Measurements from ENCODE around the gene ACACB.

Gene ACACB

DNA sequence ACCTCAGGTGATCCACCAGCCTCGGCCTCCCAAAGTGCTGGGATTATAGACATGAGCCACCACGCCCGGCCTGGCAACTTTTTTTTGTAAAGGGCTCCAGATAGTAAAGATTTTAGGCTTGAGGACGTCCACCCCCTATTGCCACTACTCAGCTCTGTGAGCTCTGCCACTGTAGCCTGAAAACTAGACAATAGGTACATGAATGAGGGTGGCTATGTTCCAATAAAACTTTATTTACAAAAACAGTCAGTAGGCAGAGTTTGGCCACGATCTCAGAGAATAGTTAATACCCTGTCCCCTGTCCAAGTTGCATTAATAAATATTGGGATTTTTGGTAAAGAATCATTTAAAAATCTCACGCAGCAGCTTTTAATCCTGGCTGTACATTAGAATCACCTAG is 102.6 kb downstream of the ACACB start:
- peaks cover 15 to 96% (median 80%) of the 10 kb centered on the region in 5 donors for H3K36me3 ChIP-seq (ENCODE audit: control insufficient read depth in 5 of 5, insufficient read depth in 5 of 5, low read length in 5 of 5)
- H3K9me3 ChIP-seq (ENCODE audit: control insufficient read depth in 5 of 5, low read length in 5 of 5) = no peaks in the 10 kb centered on the region
- no peak overlapping the region for H3K4me3 ChIP-seq (ENCODE audit: low read depth in 1 of 5, low read length in 5 of 5)
- H3K9ac ChIP-seq (ENCODE audit: low read length in 5 of 5) = no peak overlapping the region
- peaks cover 0 to 16% (median 0%) of the 10 kb centered on the region in 5 donors for H3K4me1 ChIP-seq (ENCODE audit: control insufficient read depth in 5 of 5, insufficient read depth in 5 of 5, low read length in 5 of 5)
- no peak overlapping the region for H3K27ac ChIP-seq (ENCODE audit: low read depth, low read length)
- no peaks in the 10 kb centered on the region for H3K27me3 ChIP-seq (ENCODE audit: control insufficient read depth in 5 of 5, insufficient read depth in 4 of 5, low read length in 5 of 5)

DNA sequence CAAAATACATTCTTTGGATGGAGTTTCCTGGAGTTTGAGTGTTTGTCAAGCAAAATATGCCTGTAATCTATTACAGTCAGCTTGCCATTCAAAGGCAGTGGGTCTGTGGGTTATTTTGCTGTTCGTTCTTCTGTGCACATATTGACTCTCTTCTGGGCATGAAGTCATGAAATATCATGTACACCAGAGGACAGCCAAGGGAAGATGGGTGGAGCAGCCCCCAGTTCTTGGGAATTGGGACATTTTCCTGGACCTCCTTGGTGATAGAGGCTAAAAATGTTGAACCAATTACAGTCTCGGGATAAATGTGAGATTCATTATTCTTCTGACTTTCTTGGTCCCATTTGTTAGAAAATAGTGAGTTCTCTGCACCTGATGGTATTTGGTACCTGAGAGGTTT is 103.6 kb downstream of the ACACB start:
- Histone ChIP-seq H3K27ac (ENCODE audit: low read depth, low read length) (no peak overlapping the region), H3K4me3 (ENCODE audit: low read depth in 1 of 5, low read length in 5 of 5) (no peak overlapping the region), H3K36me3 (ENCODE audit: control insufficient read depth in 5 of 5, insufficient read depth in 5 of 5, low read length in 5 of 5) (peaks cover 14 to 96% (median 83%) of the 10 kb centered on the region in 5 donors)

DNA sequence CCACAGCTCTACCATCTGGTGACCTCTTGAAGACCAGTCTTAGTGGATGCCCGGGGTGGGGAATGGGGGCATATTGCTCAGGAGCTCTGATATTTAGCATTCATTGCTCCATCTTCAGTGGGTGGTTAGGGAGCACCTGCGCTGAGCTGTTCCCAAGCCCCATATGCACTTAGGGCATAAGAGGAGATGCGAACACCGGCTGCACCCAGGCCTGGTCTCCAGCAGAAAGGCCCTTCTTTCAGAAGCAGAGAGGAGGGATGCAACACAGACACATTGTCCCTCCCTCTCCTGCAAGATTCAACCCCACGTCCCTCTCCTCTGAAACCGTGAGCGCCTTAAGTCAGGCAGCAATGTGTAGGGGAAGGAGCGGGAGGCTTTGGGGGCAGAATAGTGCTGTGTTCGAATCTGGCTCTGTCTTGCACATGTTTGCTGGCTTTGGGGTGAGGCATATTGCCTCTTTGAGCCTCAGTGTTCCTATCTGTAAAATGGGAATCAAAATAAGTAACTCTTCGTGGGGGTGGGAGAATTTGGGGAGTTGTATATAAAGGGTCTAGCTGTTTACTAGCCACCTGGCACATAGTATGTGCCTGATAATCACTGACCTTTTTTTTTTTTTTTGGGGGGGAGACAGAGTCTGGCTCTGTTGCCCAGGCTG is 105.0 kb downstream of the ACACB start:
- Histone ChIP-seq H3K9ac (ENCODE audit: low read length in 5 of 5) (no peak overlapping the region), H3K27ac (ENCODE audit: low read depth, low read length) (no peak overlapping the region), H3K4me1 (ENCODE audit: control insufficient read depth in 5 of 5, insufficient read depth in 5 of 5, low read length in 5 of 5) (peaks cover 0 to 21% (median 0%) of the 10 kb centered on the region in 5 donors), H3K4me3 (ENCODE audit: low read depth in 1 of 5, low read length in 5 of 5) (no peak overlapping the region), H3K36me3 (ENCODE audit: control insufficient read depth in 5 of 5, insufficient read depth in 5 of 5, low read length in 5 of 5) (peaks cover 14 to 98% (median 87%) of the 10 kb centered on the region in 5 donors), H3K9me3 (ENCODE audit: control insufficient read depth in 5 of 5, low read length in 5 of 5) (no peaks in the 10 kb centered on the region), H3K27me3 (ENCODE audit: control insufficient read depth in 5 of 5, insufficient read depth in 4 of 5, low read length in 5 of 5) (no peaks in the 10 kb centered on the region)

More for the DNA sequence above, 103.6 kb downstream of the ACACB start:
- Histone ChIP-seq H3K9ac (ENCODE audit: low read length in 5 of 5) (no peak overlapping the region), H3K27me3 (ENCODE audit: control insufficient read depth in 5 of 5, insufficient read depth in 4 of 5, low read length in 5 of 5) (no peaks in the 10 kb centered on the region), H3K4me1 (ENCODE audit: control insufficient read depth in 5 of 5, insufficient read depth in 5 of 5, low read length in 5 of 5) (peaks cover 0 to 16% (median 0%) of the 10 kb centered on the region in 5 donors), H3K9me3 (ENCODE audit: control insufficient read depth in 5 of 5, low read length in 5 of 5) (no peaks in the 10 kb centered on the region)

DNA sequence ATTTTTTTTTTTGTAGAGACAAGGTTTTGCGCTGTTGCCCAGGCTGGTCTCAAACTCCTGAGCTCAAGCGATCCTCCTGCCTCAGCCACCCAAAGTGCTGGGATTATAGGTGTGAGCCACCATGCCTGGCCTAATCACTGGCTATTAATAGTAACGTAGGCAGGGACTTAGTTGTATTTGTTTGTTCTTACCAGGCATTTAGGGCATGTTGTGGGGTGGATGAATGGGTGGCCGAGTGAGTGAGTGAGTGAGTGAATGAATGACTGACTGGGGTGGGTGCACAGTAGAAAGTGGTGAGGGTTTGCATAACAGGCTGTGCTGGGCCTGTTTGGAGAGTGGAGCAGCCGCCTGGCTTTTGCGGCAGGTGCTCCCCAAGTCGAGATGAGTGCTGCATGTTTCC is 105.7 kb downstream of the ACACB start:
- no peaks in the 10 kb centered on the region for H3K9me3 ChIP-seq (ENCODE audit: control insufficient read depth in 5 of 5, low read length in 5 of 5)
- no peaks in the 10 kb centered on the region for H3K27me3 ChIP-seq (ENCODE audit: control insufficient read depth in 5 of 5, insufficient read depth in 4 of 5, low read length in 5 of 5)
- peaks cover 0 to 21% (median 0%) of the 10 kb centered on the region in 5 donors for H3K4me1 ChIP-seq (ENCODE audit: control insufficient read depth in 5 of 5, insufficient read depth in 5 of 5, low read length in 5 of 5)
- H3K9ac ChIP-seq (ENCODE audit: low read length in 5 of 5) = no peak overlapping the region
- H3K4me3 ChIP-seq (ENCODE audit: low read depth in 1 of 5, low read length in 5 of 5) = no peak overlapping the region
- H3K27ac ChIP-seq (ENCODE audit: low read depth, low read length) = no peak overlapping the region
- peaks cover 14 to 98% (median 86%) of the 10 kb centered on the region in 5 donors for H3K36me3 ChIP-seq (ENCODE audit: control insufficient read depth in 5 of 5, insufficient read depth in 5 of 5, low read length in 5 of 5)

DNA sequence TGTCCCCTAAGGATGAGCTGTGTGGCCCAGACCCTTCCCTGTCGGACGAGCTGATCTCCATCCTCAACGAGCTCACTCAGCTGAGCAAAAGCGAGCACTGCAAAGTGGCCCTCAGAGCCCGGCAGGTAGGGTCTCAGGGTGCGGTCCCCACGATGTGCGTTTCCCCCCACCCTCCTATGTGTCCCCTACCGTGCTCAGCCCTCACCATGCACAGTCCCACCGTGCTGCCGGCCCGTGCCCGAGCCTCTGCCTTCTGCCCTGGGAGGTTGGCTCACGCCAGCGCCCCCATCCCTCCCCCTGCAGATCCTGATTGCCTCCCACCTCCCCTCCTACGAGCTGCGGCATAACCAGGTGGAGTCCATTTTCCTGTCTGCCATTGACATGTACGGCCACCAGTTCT is 106.1 kb downstream of the ACACB start:
- Histone ChIP-seq H3K27me3 (ENCODE audit: control insufficient read depth in 5 of 5, insufficient read depth in 4 of 5, low read length in 5 of 5) (no peaks in the 10 kb centered on the region), H3K9ac (ENCODE audit: low read length in 5 of 5) (no peak overlapping the region), H3K9me3 (ENCODE audit: control insufficient read depth in 5 of 5, low read length in 5 of 5) (no peaks in the 10 kb centered on the region), H3K4me1 (ENCODE audit: control insufficient read depth in 5 of 5, insufficient read depth in 5 of 5, low read length in 5 of 5) (peaks cover 0 to 25% (median 3%) of the 10 kb centered on the region in 5 donors), H3K36me3 (ENCODE audit: control insufficient read depth in 5 of 5, insufficient read depth in 5 of 5, low read length in 5 of 5) (peaks cover 14 to 98% (median 88%) of the 10 kb centered on the region in 5 donors), H3K27ac (ENCODE audit: low read depth, low read length) (no peak overlapping the region), H3K4me3 (ENCODE audit: low read depth in 1 of 5, low read length in 5 of 5) (no peak overlapping the region)

DNA sequence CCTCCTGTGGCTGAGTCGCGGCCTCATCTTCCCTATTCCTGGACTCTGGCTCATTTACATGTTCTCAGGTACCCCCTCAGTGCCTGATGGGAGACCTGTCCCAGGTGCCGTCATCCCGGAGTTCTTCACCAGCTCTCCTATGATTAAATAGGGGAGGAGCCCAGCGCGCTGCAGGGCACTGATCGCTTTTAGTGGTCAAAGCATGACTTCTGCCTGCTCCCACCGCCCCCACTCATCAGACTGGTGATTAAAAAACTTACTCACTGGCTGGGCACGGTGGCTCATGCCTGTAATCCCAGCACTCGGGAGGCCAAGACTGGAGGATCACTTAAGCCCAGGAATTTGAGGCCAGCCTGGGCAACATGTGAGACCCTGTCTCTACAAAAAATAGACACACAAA is 106.8 kb downstream of the ACACB start:
- Histone ChIP-seq H3K27me3 (ENCODE audit: control insufficient read depth in 5 of 5, insufficient read depth in 4 of 5, low read length in 5 of 5) (no peaks in the 10 kb centered on the region), H3K9me3 (ENCODE audit: control insufficient read depth in 5 of 5, low read length in 5 of 5) (no peaks in the 10 kb centered on the region), H3K27ac (ENCODE audit: low read depth, low read length) (no peak overlapping the region), H3K4me3 (ENCODE audit: low read depth in 1 of 5, low read length in 5 of 5) (no peak overlapping the region), H3K9ac (ENCODE audit: low read length in 5 of 5) (no peak overlapping the region), H3K36me3 (ENCODE audit: control insufficient read depth in 5 of 5, insufficient read depth in 5 of 5, low read length in 5 of 5) (peaks cover 14 to 98% (median 84%) of the 10 kb centered on the region in 5 donors), H3K4me1 (ENCODE audit: control insufficient read depth in 5 of 5, insufficient read depth in 5 of 5, low read length in 5 of 5) (peaks cover 0 to 19% (median 3%) of the 10 kb centered on the region in 5 donors)

DNA sequence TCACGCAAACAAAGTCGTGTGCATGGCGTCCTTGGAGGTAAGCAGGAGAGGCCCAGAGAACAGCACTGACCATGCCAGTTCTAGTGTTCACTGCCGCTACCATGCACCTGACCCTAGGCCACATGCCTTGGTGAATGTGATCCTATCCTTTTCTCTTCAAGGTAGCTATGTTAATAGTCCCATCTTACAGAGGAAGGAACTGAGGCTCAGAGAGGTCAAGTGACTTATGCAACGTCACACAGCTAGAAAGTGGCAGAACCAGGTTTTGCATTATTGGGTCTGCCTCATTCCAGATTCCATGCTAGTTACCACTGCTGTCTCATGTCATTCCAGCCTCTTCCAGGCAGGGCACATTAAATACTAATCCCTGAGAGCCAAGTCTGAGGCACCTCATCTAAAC is 107.5 kb downstream of the ACACB start:
- Histone ChIP-seq H3K27me3 (ENCODE audit: control insufficient read depth in 5 of 5, insufficient read depth in 4 of 5, low read length in 5 of 5) (no peaks in the 10 kb centered on the region), H3K4me1 (ENCODE audit: control insufficient read depth in 5 of 5, insufficient read depth in 5 of 5, low read length in 5 of 5) (peaks cover 0 to 19% (median 3%) of the 10 kb centered on the region in 5 donors), H3K9me3 (ENCODE audit: control insufficient read depth in 5 of 5, low read length in 5 of 5) (no peaks in the 10 kb centered on the region), H3K36me3 (ENCODE audit: control insufficient read depth in 5 of 5, insufficient read depth in 5 of 5, low read length in 5 of 5) (peaks cover 14 to 98% (median 85%) of the 10 kb centered on the region in 5 donors), H3K27ac (ENCODE audit: low read depth, low read length) (no peak overlapping the region), H3K4me3 (ENCODE audit: low read depth in 1 of 5, low read length in 5 of 5) (no peak overlapping the region), H3K9ac (ENCODE audit: low read length in 5 of 5) (no peak overlapping the region)

DNA sequence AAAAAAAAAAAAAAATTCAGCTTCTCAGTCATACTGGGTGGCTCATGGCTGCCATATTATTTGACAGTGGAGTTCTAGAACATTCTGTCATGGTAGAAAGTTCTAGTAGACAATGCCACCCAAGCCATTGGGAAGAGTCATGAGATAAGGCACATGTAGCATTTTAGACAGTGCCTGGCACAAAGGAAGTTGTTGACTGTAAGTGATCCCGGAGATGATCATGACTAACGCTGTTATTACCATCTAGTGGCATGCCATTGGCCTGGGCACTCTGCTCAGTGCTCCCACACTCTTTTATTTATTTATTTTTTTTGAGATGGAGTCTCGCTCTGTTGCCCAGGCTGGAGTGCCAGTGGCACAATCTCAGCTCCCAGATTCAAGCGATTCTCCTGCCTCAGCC is 112.3 kb downstream of the ACACB start:
- H3K36me3 ChIP-seq (ENCODE audit: control insufficient read depth in 5 of 5, insufficient read depth in 5 of 5, low read length in 5 of 5) = peaks cover 14 to 96% (median 91%) of the 10 kb centered on the region in 5 donors

DNA sequence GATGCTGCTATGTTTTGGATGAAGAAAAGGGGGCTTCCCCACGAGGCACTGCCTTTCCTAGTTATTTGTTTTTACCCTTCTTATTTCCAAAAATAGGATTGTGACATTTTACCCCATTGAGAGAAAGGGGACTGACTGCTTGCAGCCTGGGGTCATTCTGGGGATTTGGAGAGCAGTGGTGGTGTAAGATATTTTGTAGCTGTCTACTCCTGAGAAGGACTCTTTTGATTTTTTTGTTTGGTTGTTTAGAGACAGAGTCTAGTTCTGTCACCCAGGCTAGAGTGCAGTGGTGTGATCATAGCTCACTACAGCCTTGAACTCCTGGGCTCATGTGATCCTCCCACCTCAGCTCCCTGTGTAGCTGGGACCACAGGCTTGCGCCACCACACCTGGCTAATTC is 113.8 kb downstream of the ACACB start:
- H3K27ac ChIP-seq (ENCODE audit: low read depth, low read length) = peak overlapping the region; percentile 46
- H3K4me1 ChIP-seq (ENCODE audit: control insufficient read depth in 5 of 5, insufficient read depth in 5 of 5, low read length in 5 of 5) = peaks cover 0 to 24% (median 3%) of the 10 kb centered on the region in 5 donors
- H3K27me3 ChIP-seq (ENCODE audit: control insufficient read depth in 5 of 5, insufficient read depth in 4 of 5, low read length in 5 of 5) = no peaks in the 10 kb centered on the region
- H3K9ac ChIP-seq (ENCODE audit: low read length in 5 of 5) = peak overlapping the region in 1 of 5 donors; percentile 7
- H3K36me3 ChIP-seq (ENCODE audit: control insufficient read depth in 5 of 5, insufficient read depth in 5 of 5, low read length in 5 of 5) = peaks cover 12 to 95% (median 89%) of the 10 kb centered on the region in 5 donors
- no peaks in the 10 kb centered on the region for H3K9me3 ChIP-seq (ENCODE audit: control insufficient read depth in 5 of 5, low read length in 5 of 5)
- no peak overlapping the region for H3K4me3 ChIP-seq (ENCODE audit: low read depth in 1 of 5, low read length in 5 of 5)

More for the DNA sequence above, 112.3 kb downstream of the ACACB start:
- Histone ChIP-seq H3K4me3 (ENCODE audit: low read depth in 1 of 5, low read length in 5 of 5) (no peak overlapping the region), H3K27me3 (ENCODE audit: control insufficient read depth in 5 of 5, insufficient read depth in 4 of 5, low read length in 5 of 5) (no peaks in the 10 kb centered on the region), H3K27ac (ENCODE audit: low read depth, low read length) (peak overlapping the region; percentile 6), H3K9me3 (ENCODE audit: control insufficient read depth in 5 of 5, low read length in 5 of 5) (no peaks in the 10 kb centered on the region), H3K9ac (ENCODE audit: low read length in 5 of 5) (no peak overlapping the region), H3K4me1 (ENCODE audit: control insufficient read depth in 5 of 5, insufficient read depth in 5 of 5, low read length in 5 of 5) (peaks cover 0 to 24% (median 3%) of the 10 kb centered on the region in 5 donors)

DNA sequence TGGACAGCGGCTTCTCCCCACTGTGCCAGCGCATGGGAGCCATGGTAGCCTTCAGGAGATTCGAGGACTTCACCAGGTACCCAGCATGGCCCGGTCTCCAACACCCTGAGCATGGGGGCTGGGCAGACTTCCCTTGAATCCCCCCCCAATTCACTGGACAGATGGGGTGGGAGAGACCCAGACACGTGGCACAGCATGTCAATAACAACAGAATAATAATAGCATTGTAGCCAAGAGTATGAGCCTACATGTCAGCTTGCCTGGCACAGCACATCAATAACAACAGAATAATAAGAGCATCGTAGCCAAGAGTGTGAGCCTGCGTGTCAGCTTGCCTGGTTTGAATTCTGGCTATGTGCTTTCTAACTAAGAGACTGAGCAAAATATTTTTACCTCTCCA is 116.3 kb downstream of the ACACB start:
- Histone ChIP-seq H3K27me3 (ENCODE audit: control insufficient read depth in 5 of 5, insufficient read depth in 4 of 5, low read length in 5 of 5) (no peaks in the 10 kb centered on the region), H3K27ac (ENCODE audit: low read depth, low read length) (no peak overlapping the region), H3K9ac (ENCODE audit: low read length in 5 of 5) (no peak overlapping the region), H3K4me3 (ENCODE audit: low read depth in 1 of 5, low read length in 5 of 5) (no peak overlapping the region), H3K4me1 (ENCODE audit: control insufficient read depth in 5 of 5, insufficient read depth in 5 of 5, low read length in 5 of 5) (peaks cover 0 to 15% (median 0%) of the 10 kb centered on the region in 5 donors), H3K9me3 (ENCODE audit: control insufficient read depth in 5 of 5, low read length in 5 of 5) (no peaks in the 10 kb centered on the region), H3K36me3 (ENCODE audit: control insufficient read depth in 5 of 5, insufficient read depth in 5 of 5, low read length in 5 of 5) (peaks cover 21 to 100% (median 93%) of the 10 kb centered on the region in 5 donors)
